AG09309 (cell line): ENCODE results near the gene DHFR2.
"Not testable (repeated sequence)": the region's sequence is repeated elsewhere in the genome, so short reads cannot be mapped to it uniquely, and the experiment has no call there.

ENCODE experiments used
- DNase-seq: peaks from one replicate; pipeline ENCODE4 v3.0.0-alpha.2; 2010; ENCODE audit warnings: low read depth
- H3K4me3 ChIP-seq: 2 replicates; pipeline ENCODE4 v1.5.1; 2011; ENCODE audit warnings: mild to moderate bottlenecking, low read depth, low read length, moderate library complexity; ENCODE audit not compliant: control insufficient read depth
- CTCF ChIP-seq: IDR thresholded peaks from 2 replicates; pipeline ENCODE4 v1.5.1; 2011; ENCODE audit warnings: mild to moderate bottlenecking, low read depth, low read length, inconsistent platforms; ENCODE audit not compliant: insufficient read depth, control insufficient read depth; ENCODE audit errors: missing control alignments

The DHFR2 gene

GRCh38 chr3:94046533-94046932, 16.2 kb downstream of the DHFR2 start:
- no peak for DNase-seq
- no peak for TF ChIP-seq CTCF
- no peak overlapping the region for H3K4me3 ChIP-seq

GRCh38 chr3:94044100-94044936, 18.4 kb downstream of the DHFR2 start:
- not testable (repeated sequence) for DNase-seq, H3K4me3 ChIP-seq

- TF ChIP-seq CTCF = no peak
- no peak for DNase-seq
- no peak overlapping the region for H3K4me3 ChIP-seq
These were observed 19.4 kb downstream of the DHFR2 start for GRCh38 chr3:94043285-94043684.

- DNase-seq = no peak
These were observed 25.7 kb downstream of the DHFR2 start for GRCh38 chr3:94036909-94037507.

GRCh38 chr3:94028093-94028837, 34.5 kb downstream of the DHFR2 start, which contains the start of gene STX19:
Gene STX19 (minus strand): TSS chr3:94028597. CDS start chr3:94015269, 13,328 bp downstream.
- no peak for TF ChIP-seq CTCF
- no peak for DNase-seq
- H3K4me3 ChIP-seq = no peak within 1 kb of the TSS

More at GRCh38 chr3:94036909-94037507, 25.7 kb downstream of the DHFR2 start:
- peak; percentile 61 for TF ChIP-seq CTCF
- no peak overlapping the region for H3K4me3 ChIP-seq

GRCh38 chr3:94026623-94027022, 36.1 kb downstream of the DHFR2 start:
- H3K4me3 ChIP-seq = no peak overlapping the region
- no peak for DNase-seq
- TF ChIP-seq CTCF = no peak
